ENCODE measurements around the gene TMTC3. TPM values are rescaled to one million over a fixed set of nuclear protein-coding genes. Genes with fewer than 3 reads are reported as not detected.
"Not testable (repeated sequence)": the region's sequence is repeated elsewhere in the genome, so short reads cannot be mapped to it uniquely, and the experiment has no call there.

Gene TMTC3
- total and polyA plus RNA-seq, 2 experiments from 2014 or later: 17.7 to 53.8 TPM

- TF ChIP-seq ZNF462 (CRISPR knock-in tag; IDR thresholded peaks at IDR 0.05) (no peak), JUNB (IDR thresholded peaks at IDR 0.05; ENCODE audit: unreplicated experiment) (no peak), CTCF (conservative IDR thresholded peaks at IDR 0.05; ENCODE audit: low read depth in 2 of 2) (no peak), POLR2AphosphoS5 (IDR thresholded peaks at IDR 0.05; ENCODE audit: low read depth) (no peak), ZNF331 (CRISPR knock-in tag; IDR thresholded peaks at IDR 0.05; ENCODE audit: low read depth) (no peak), EZH2 (IDR thresholded peaks at IDR 0.05; ENCODE audit: low read depth, unreplicated experiment) (no peak), ETS1 (IDR thresholded peaks at IDR 0.05) (no peak), EZH2phosphoT487 (IDR thresholded peaks at IDR 0.05; ENCODE audit: unreplicated experiment) (no peak), NANOG (IDR thresholded peaks at IDR 0.05; ENCODE audit: borderline replicate concordance) (no peak)
Measured at GRCh38 chr12:88208661-88209060, 66.6 kb downstream of the TMTC3 start (continued).

GRCh38 chr12:88210311-88210710 lies 68.2 kb downstream of the TMTC3 start:
- H3K4me3 Mint-ChIP-seq; H3K27me3 ChIP-seq (ENCODE audit: insufficient read depth); H4K20me1 ChIP-seq (replicated peaks; ENCODE audit: insufficient read depth); H3K4me3 ChIP-seq; H3K79me2 ChIP-seq (replicated peaks; ENCODE audit: insufficient read depth); H3F3A ChIP-seq (replicated peaks; ENCODE audit: low read depth); H3K27me3 Mint-ChIP-seq (ENCODE audit: insufficient read depth, low read depth, poor library complexity); H2AFZ ChIP-seq; H3K4me2 ChIP-seq; H3K36me3 ChIP-seq (ENCODE audit: insufficient read depth); ATAC-seq; H3K4me1 ChIP-seq (ENCODE audit: insufficient read depth); DNase-seq (ENCODE audit: low spot score); H3K27ac Mint-ChIP-seq; H3K4me1 Mint-ChIP-seq; H3K27ac ChIP-seq (ENCODE audit: low read depth): not testable (repeated sequence)
- H3K9me2 ChIP-seq (ENCODE audit: insufficient read depth): peaks cover 11% of the 10 kb centered on the region
- Mint-ChIP-seq H3K9me3 (peaks cover 38% of the 10 kb centered on the region), H3K36me3 (ENCODE audit: low read depth) (peaks cover 18% of the 10 kb centered on the region; the same call in 2 of the 3 replicates)
